HG02973 (cell line): ENCODE measurements around the gene BCAS1.
A peak's percentile ranks its signal among the peaks of the same experiment; 100 is the strongest.
"Not testable (repeated sequence)": the region's sequence is repeated elsewhere in the genome, so short reads cannot be mapped to it uniquely, and the experiment has no call there.

Source experiments
- ATAC-seq: cut with Tn5 transposase; IDR thresholded peaks from one replicate; pipeline ENCODE4 v1.9.1; 2021; ENCODE audit warnings: moderate library complexity; ENCODE audit not compliant: unreplicated experiment

BCAS1 gene

GRCh38 chr20:54020868-54021267 lies 49.5 kb downstream of the BCAS1 start:
- ATAC-seq: no peak

- no peak for ATAC-seq
Observed at GRCh38 chr20:54020348-54020747, 50.0 kb downstream of the BCAS1 start.

GRCh38 chr20:54019585-54019984 lies 50.8 kb downstream of the BCAS1 start:
- ATAC-seq: no peak

- no peak for ATAC-seq
Observed at GRCh38 chr20:54019127-54019526, 51.3 kb downstream of the BCAS1 start.

- ATAC-seq: peak; percentile 91
Observed at GRCh38 chr20:54017846-54018245, 52.5 kb downstream of the BCAS1 start.

- no peak for ATAC-seq
Observed at GRCh38 chr20:54015496-54015895, 54.9 kb downstream of the BCAS1 start.

- ATAC-seq: no peak
Observed at GRCh38 chr20:54014293-54014926, 56.0 kb downstream of the BCAS1 start.

GRCh38 chr20:54013471-54013870 lies 56.9 kb downstream of the BCAS1 start:
- no peak for ATAC-seq

- ATAC-seq: no peak
Observed at GRCh38 chr20:54011346-54011745, 59.0 kb downstream of the BCAS1 start.

GRCh38 chr20:54006216-54006615 lies 64.2 kb downstream of the BCAS1 start:
- not testable (repeated sequence) for ATAC-seq

GRCh38 chr20:54005524-54005923 lies 64.9 kb downstream of the BCAS1 start:
- no peak for ATAC-seq

- peak; percentile 97 for ATAC-seq
Observed at GRCh38 chr20:54004445-54004844, 65.9 kb downstream of the BCAS1 start.

- no peak for ATAC-seq
Observed at GRCh38 chr20:54002741-54003140, 67.7 kb downstream of the BCAS1 start.

- no peak for ATAC-seq
Observed at GRCh38 chr20:54002056-54002575, 68.3 kb downstream of the BCAS1 start.

GRCh38 chr20:54000914-54001313 lies 69.5 kb downstream of the BCAS1 start:
- ATAC-seq: no peak

- ATAC-seq: no peak
Observed at GRCh38 chr20:54000262-54000661, 70.1 kb downstream of the BCAS1 start.

- no peak for ATAC-seq
Observed at GRCh38 chr20:53999077-53999476, 71.3 kb downstream of the BCAS1 start.

GRCh38 chr20:53996584-53997486 lies 73.6 kb downstream of the BCAS1 start:
- no peak for ATAC-seq

- ATAC-seq: no peak
Observed at GRCh38 chr20:53995949-53996348, 74.4 kb downstream of the BCAS1 start.

- no peak for ATAC-seq
Observed at GRCh38 chr20:53994088-53994487, 76.3 kb downstream of the BCAS1 start.

- ATAC-seq: no peak
Observed at GRCh38 chr20:53993310-53993709, 77.1 kb downstream of the BCAS1 start.
